NCI-H1694 treated with DMSO at 0.1 percent for 48 hours (cell line): ENCODE measurements around the gene SHISAL1.
"Not testable (repeated sequence)": the region's sequence is repeated elsewhere in the genome, so short reads cannot be mapped to it uniquely, and the experiment has no call there.

ENCODE experiments used
- DNase-seq: peaks from one replicate; lab custom pipeline; 2025; lab: John Stamatoyannopoulos, UW

Gene SHISAL1

GRCh38 chr22:44328326-44328725, 15.6 kb upstream of the SHISAL1 start:
- no peak for DNase-seq

- peak; percentile 54 for DNase-seq
Observed at GRCh38 chr22:44326491-44326885, 13.7 kb upstream of the SHISAL1 start.

GRCh38 chr22:44325718-44326490, 13.2 kb upstream of the SHISAL1 start:
- DNase-seq, result no peak

GRCh38 chr22:44323140-44323790, 10.5 kb upstream of the SHISAL1 start:
- DNase-seq, result not testable (repeated sequence)

GRCh38 chr22:44319685-44320084, 6.9 kb upstream of the SHISAL1 start:
- no peak for DNase-seq

- DNase-seq, result no peak
Observed at GRCh38 chr22:44318751-44319150, 6.0 kb upstream of the SHISAL1 start.

- no peak for DNase-seq
Observed at GRCh38 chr22:44317886-44318637, 5.3 kb upstream of the SHISAL1 start.

GRCh38 chr22:44317123-44317444, 4.3 kb upstream of the SHISAL1 start:
- no peak for DNase-seq

- peak; percentile 82 for DNase-seq
Observed at GRCh38 chr22:44316393-44317122, 3.8 kb upstream of the SHISAL1 start.

GRCh38 chr22:44314425-44315067, 1.8 kb upstream of the SHISAL1 start:
- no peak for DNase-seq

- DNase-seq, result no peak
Observed at GRCh38 chr22:44313385-44314006, 745 bp upstream of the SHISAL1 start.

- no peak for DNase-seq
Observed at GRCh38 chr22:44311855-44312170, 938 bp downstream of the SHISAL1 start.

- no peak for DNase-seq
Observed at GRCh38 chr22:44311104-44311854, 1.5 kb downstream of the SHISAL1 start.

GRCh38 chr22:44309647-44310046, 3.1 kb downstream of the SHISAL1 start:
- DNase-seq, result no peak

GRCh38 chr22:44309137-44309536, 3.6 kb downstream of the SHISAL1 start:
- DNase-seq, result no peak

GRCh38 chr22:44307509-44308169, 5.1 kb downstream of the SHISAL1 start:
- DNase-seq, result no peak

- DNase-seq, result no peak
Observed at GRCh38 chr22:44305888-44306287, 6.9 kb downstream of the SHISAL1 start.

- no peak for DNase-seq
Observed at GRCh38 chr22:44305455-44305854, 7.3 kb downstream of the SHISAL1 start.

- DNase-seq, result no peak
Observed at GRCh38 chr22:44304911-44305310, 7.8 kb downstream of the SHISAL1 start.

GRCh38 chr22:44304354-44304753, 8.4 kb downstream of the SHISAL1 start:
- DNase-seq, result no peak
